Stomach (tissue), 4 donors: ENCODE measurements around the gene LNP1.

Experiments used
- POLR2AphosphoS5 ChIP-seq, 3 donors: sonication (generic); formaldehyde crosslinking; IDR thresholded peaks; one replicate each; pipeline ENCODE4 v1.6.1; 2016; ENCODE audit warnings: antibody characterized with exemption in 3 of 3
- TF ChIP-seq, protein P1 (sequence below), 7 experiments: fragments of 450-650 bp in 4 of 7; fragments of 200-600 bp in 3 of 7; sonication (generic) in 3 of 7; IDR thresholded peaks; one replicate each; pipeline ENCODE4 v1.5.1; 2016 to 2019; ENCODE audit warnings: antibody characterized with exemption in 7 of 7, control low read depth in 2 of 7, mild to moderate bottlenecking in 1 of 7

DNA sequence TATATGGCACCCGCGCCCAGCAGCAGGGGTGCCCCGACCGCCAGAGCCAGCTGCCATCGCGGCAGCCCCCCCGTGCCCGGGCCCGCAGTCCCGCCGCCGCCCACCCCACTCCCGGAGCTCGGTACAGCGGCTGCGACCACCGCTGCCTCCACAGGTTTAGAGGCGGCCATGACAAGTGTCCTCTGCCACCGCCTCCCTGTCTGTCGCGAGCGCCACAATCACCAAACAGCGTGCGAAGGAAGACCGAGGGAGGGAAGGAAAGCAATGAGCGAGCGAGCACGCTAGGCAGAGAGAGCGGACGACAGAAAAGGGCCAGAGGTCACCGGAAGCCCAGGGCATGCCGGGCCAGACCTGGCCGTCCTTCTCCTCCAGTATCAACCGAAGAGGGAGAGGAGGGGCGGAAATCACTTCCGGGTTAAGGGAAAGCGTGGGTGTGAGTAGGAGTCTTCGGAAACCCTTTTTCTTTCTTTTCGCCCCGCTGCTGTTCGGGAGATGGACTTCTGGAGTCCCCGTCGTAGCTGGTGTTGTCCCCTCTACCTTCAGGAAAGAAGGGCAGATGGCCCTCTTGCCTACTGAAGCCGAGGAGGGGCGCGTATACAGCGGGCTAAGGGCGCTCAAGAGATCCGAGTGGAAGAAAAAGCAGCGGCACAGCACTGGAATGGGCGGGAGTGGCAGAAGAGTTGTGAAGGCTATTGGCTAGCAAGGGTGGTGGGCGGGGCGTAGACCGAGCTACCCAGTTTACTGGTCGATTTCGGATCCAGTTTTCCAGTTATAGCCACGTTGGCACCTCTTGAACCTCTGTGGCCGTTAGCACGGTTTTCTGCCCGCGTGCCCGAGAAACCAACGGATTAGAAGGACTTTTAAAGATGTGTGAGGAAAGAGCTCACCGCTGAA is at the start of gene LNP1, which contains the start of gene TOMM70:
- TF ChIP-seq POLR2AphosphoS5 (IDR thresholded peaks at IDR 0.05) = peak; percentile 75 to 85 (median 85)
- TF ChIP-seq, protein P1, sequence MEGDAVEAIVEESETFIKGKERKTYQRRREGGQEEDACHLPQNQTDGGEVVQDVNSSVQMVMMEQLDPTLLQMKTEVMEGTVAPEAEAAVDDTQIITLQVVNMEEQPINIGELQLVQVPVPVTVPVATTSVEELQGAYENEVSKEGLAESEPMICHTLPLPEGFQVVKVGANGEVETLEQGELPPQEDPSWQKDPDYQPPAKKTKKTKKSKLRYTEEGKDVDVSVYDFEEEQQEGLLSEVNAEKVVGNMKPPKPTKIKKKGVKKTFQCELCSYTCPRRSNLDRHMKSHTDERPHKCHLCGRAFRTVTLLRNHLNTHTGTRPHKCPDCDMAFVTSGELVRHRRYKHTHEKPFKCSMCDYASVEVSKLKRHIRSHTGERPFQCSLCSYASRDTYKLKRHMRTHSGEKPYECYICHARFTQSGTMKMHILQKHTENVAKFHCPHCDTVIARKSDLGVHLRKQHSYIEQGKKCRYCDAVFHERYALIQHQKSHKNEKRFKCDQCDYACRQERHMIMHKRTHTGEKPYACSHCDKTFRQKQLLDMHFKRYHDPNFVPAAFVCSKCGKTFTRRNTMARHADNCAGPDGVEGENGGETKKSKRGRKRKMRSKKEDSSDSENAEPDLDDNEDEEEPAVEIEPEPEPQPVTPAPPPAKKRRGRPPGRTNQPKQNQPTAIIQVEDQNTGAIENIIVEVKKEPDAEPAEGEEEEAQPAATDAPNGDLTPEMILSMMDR (IDR thresholded peaks at IDR 0.05) = no peak
